K562 (cell line): ENCODE results near the gene SART3. TPM values are rescaled to one million over a fixed set of nuclear protein-coding genes. Genes with fewer than 3 reads are reported as not detected.

Experiments used
- ARHGAP35 ChIP-seq: fragments of 450-650 bp; IDR thresholded peaks from 2 replicates; pipeline ENCODE4 v1.6.1; 2018; ENCODE audit not compliant: partially characterized antibody
- ATF4 ChIP-seq: fragments of 450-650 bp; formaldehyde crosslinking; IDR thresholded peaks from 2 replicates; pipeline ENCODE4 v1.4.0; 2022; ENCODE audit warnings: mild to moderate bottlenecking, moderate library complexity
- BACH1 ChIP-seq: fragments of 200-800 bp; sonication (Bioruptor generic); IDR thresholded peaks from 2 replicates; pipeline ENCODE4 v1.6.1; 2016; ENCODE audit warnings: missing genetic modification characterization, missing compliant biosample characterization
- BRCA1 ChIP-seq, 2 experiments: fragments of 450-650 bp in 1 of 2; sonication (generic) in 1 of 2; formaldehyde crosslinking in 1 of 2; IDR thresholded peaks; 2 replicates each; pipeline versions ENCODE4 v1.5.0 to v1.6.1; 2017 to 2020; ENCODE audit warnings: mild to moderate bottlenecking in 1 of 2, missing genetic modification reagents in 1 of 2
- CHD7 ChIP-seq: fragments of 200-600 bp; sonication (generic); IDR thresholded peaks from one replicate; pipeline ENCODE4 v1.6.1; 2012; ENCODE audit warnings: mild to moderate bottlenecking, low read depth, low read length, inconsistent platforms
- KLF10 ChIP-seq: fragments of 250-450 bp; sonication (Bioruptor Pico); IDR thresholded peaks from 2 replicates; pipeline ENCODE4 v1.6.1; 2021; ENCODE audit warnings: matching md5 sums
- NFYB ChIP-seq: IDR thresholded peaks from 2 replicates; pipeline ENCODE4 v1.6.1; 2011; ENCODE audit warnings: mild to moderate bottlenecking, moderate library complexity; ENCODE audit not compliant: insufficient read length; ENCODE audit errors: extremely low read depth
- OTX1 ChIP-seq: fragments of 450-650 bp; formaldehyde crosslinking; IDR thresholded peaks from 2 replicates; pipeline ENCODE4 v1.4.0; 2022; ENCODE audit warnings: mild to moderate bottlenecking
- SIN3A ChIP-seq, 2 experiments: fragments of 150-350 bp in 1 of 2; IDR thresholded peaks; 2 replicates each; pipeline ENCODE4 v1.6.1; 2011 to 2016; ENCODE audit warnings: borderline replicate concordance in 2 of 2, low read depth in 2 of 2, low read length in 2 of 2, mild to moderate bottlenecking in 2 of 2, moderate library complexity in 2 of 2; ENCODE audit not compliant: control insufficient read depth in 1 of 2
- SNRNP70 ChIP-seq: fragments of 200-400 bp; formaldehyde crosslinking; optimal IDR thresholded peaks from 2 replicates; pipeline ENCODE3; 2017; ENCODE audit warnings: low read depth, low read length
- TOE1 ChIP-seq, 2 experiments: fragments of 450-650 bp in 1 of 2; sonication (generic) in 1 of 2; formaldehyde crosslinking in 1 of 2; IDR thresholded peaks; 2 replicates each; pipeline versions ENCODE4 v1.7.1 to v1.8.0; 2016 to 2022; ENCODE audit warnings: borderline replicate concordance in 2 of 2, mild to moderate bottlenecking in 2 of 2, antibody characterized with exemption in 1 of 2, inconsistent platforms in 1 of 2, low read depth in 1 of 2, missing genetic modification reagents in 1 of 2, moderate library complexity in 1 of 2
- ZNF707 ChIP-seq: fragments of 250-450 bp; sonication (Bioruptor Pico); conservative IDR thresholded peaks from 2 replicates; pipeline ENCODE4 v1.8.0; 2022; ENCODE audit warnings: inconsistent platforms, mild to moderate bottlenecking, moderate library complexity
- polyA plus RNA-seq, 8 experiments: library from polyadenylated mRNA; depleted of rRNA in 4 of 8; stranded (reverse) in 5 of 8; unstranded in 3 of 8; fragments of >200 nt; fragmentation: Nextera tagmentation in 2 of 8; fragmentation: Illumina TruSeq in 1 of 8; extraction: Ambion mirVana in 2 of 8; extraction: Trizol in 1 of 8; gene quantifications; 2 replicates each; pipeline versions ENCODE4 v1.2.1 to v1.2.3, GENCODE V29; 2011 to 2014; ENCODE audit warnings: inconsistent platforms in 1 of 8, missing spikeins in 1 of 8
- total RNA-seq, 7 experiments: library from RNA; depleted of rRNA in 6 of 7; stranded (reverse); fragments of >200 nt in 6 of 7; fragmentation: Illumina TruSeq in 2 of 7; extraction: Trizol in 2 of 7; gene quantifications; 2 replicates each; pipeline versions ENCODE4 v1.2.1 to v1.2.3, GENCODE V29; 2011 to 2021; ENCODE audit warnings: low replicate concordance in 1 of 7

The SART3 gene
- total and polyA plus RNA-seq, 9 of the 15 experiments (the other 6 are each of a cell fraction or from before 2014, with no cell fraction given): 8.9 to 167 (median 56.7) TPM

- TF ChIP-seq CHD7 (no peak), ATF4 (CRISPR knock-in tag) (no peak), TOE1 (IDR thresholded peaks at IDR 0.05; ENCODE audit: borderline replicate concordance) (no peak), TOE1 (CRISPR knock-in tag; IDR thresholded peaks at IDR 0.05; ENCODE audit: borderline replicate concordance, low read depth) (no peak), BACH1 (no peak), SNRNP70 (no peak), SIN3A (IDR thresholded peaks at IDR 0.05; ENCODE audit: borderline replicate concordance in 2 of 2, control insufficient read depth in 1 of 2, low read depth in 2 of 2, low read length in 2 of 2) (no peak), OTX1 (CRISPR knock-in tag) (0 out of 2 replicates have a peak, but pooled peaks have one; percentile 46), ARHGAP35 (peak; percentile 51), BRCA1 (IDR thresholded peaks at IDR 0.05) (no peak), BRCA1 (CRISPR knock-in tag; IDR thresholded peaks at IDR 0.05) (no peak), NFYB (no peak), ZNF707 (CRISPR knock-in tag) (no peak), KLF10 (CRISPR knock-in tag) (no peak)
These were observed 34.2 kb upstream of the SART3 start (continued) for GRCh38 chr12:108594960-108595710.
